Muscle of leg (tissue), 11 donors: ENCODE results near the gene CACNB4. TPM values are rescaled to one million over a fixed set of nuclear protein-coding genes. Genes with fewer than 3 reads are reported as not detected.
"Not testable (repeated sequence)": the region's sequence is repeated elsewhere in the genome, so short reads cannot be mapped to it uniquely, and the experiment has no call there.

Experiments used
- DNase-seq: peaks from one replicate; pipeline ENCODE4 v3.0.0; 2013
- H3K27ac ChIP-seq: one replicate; pipeline ENCODE4 v1.5.1; 2013; ENCODE audit warnings: mild to moderate bottlenecking, low read length, control low read depth
- H3K27me3 ChIP-seq: one replicate; pipeline ENCODE4 v1.6.1; 2013; ENCODE audit warnings: low read length; ENCODE audit not compliant: control insufficient read depth, insufficient read depth
- H3K36me3 ChIP-seq: one replicate; pipeline ENCODE4 v1.6.1; 2013; ENCODE audit warnings: low read length; ENCODE audit not compliant: control insufficient read depth, insufficient read depth
- H3K4me1 ChIP-seq: one replicate; pipeline ENCODE4 v1.6.1; 2013; ENCODE audit warnings: low read length; ENCODE audit not compliant: control insufficient read depth, insufficient read depth
- H3K4me3 ChIP-seq: one replicate; pipeline ENCODE4 v1.5.1; 2013; ENCODE audit warnings: low read length, control low read depth
- H3K9me3 ChIP-seq: replicated peaks from 2 replicates; pipeline ENCODE4 v1.6.1; 2013; ENCODE audit warnings: low read depth, low read length; ENCODE audit not compliant: control insufficient read depth
- WGBS: methylation state at CpG from one replicate; pipeline ENCODE4 v1.1.5; 2013; ENCODE audit warnings: missing lambda C conversion rate; ENCODE audit not compliant: insufficient coverage; 5-methylcytosine and 5-hydroxymethylcytosine counted together
- polyA plus RNA-seq, 8 donors: library from polyadenylated mRNA; unstranded; fragments of 120-200 nt; gene quantifications; one replicate each; pipeline versions ENCODE4 v1.2.1 to v1.2.3, GENCODE V29; 2013; ENCODE audit warnings: inconsistent platforms in 1 of 8, low replicate concordance in 1 of 8; ENCODE audit not compliant: insufficient read length in 8 of 8, insufficient read depth in 1 of 8
- total RNA-seq: library from RNA; stranded (reverse); fragments of 120-200 nt; gene quantifications from one replicate; pipeline ENCODE4 v1.2.4, GENCODE V29; 2013

CACNB4 gene
- total and polyA plus RNA-seq, 9 donors, result 3.1 to 7.2 (median 4.3) TPM

DNA sequence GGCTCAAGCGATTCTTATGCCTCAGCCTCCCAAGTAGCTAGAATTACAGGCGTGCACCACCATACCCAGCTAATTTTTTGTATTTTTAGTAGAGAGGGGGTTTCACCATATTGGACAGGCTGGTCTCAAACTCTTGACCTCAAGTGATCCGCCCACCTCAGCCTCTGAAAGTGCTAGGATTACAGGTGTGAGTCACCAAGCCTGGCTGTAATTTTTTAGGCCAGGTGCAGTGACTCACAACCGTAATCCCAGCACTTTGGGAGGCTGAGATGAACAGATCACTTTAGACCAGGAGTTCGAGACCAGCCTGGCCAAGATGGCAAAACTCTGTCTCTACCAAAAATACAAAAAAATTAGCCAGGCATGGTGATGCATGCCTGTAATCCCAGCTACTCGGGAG is 304.4 kb downstream of the CACNB4 start:
- H3K36me3 ChIP-seq, result not testable (repeated sequence)

DNA sequence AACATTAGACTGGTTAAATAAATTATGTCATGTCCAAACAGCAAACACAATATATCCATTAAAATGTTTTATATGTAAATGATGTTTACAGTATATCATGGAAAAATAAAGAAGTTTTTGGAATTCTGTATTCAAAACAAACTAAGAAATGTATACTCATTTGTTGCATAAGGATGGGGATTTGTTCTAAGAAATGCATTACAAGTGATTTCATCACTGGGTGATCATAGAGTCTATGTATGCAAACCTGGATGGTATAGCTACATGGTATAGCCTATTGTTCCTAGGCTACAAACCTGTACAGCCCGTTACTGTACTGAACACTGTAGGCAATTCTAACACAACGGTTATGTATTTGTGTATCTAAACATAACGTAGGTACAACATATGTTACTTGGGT is 305.7 kb downstream of the CACNB4 start:
- Histone ChIP-seq H3K4me1 (no peaks in the 10 kb centered on the region), H3K36me3 (no peaks in the 10 kb centered on the region), H3K9me3 (no peaks in the 10 kb centered on the region), H3K27me3 (no peaks in the 10 kb centered on the region), H3K27ac (no peak overlapping the region), H3K4me3 (no peak overlapping the region)
- DNase-seq, result no peak
- no CpG with 5 or more reads among the region's 3 CpGs for WGBS

More for the DNA sequence above, 304.4 kb downstream of the CACNB4 start:
- not testable (repeated sequence) for H3K9me3 ChIP-seq, H3K27ac ChIP-seq, H3K4me1 ChIP-seq, H3K27me3 ChIP-seq, DNase-seq, H3K4me3 ChIP-seq
- WGBS, result 100% methylated on average over 2 of the region's 6 CpGs

DNA sequence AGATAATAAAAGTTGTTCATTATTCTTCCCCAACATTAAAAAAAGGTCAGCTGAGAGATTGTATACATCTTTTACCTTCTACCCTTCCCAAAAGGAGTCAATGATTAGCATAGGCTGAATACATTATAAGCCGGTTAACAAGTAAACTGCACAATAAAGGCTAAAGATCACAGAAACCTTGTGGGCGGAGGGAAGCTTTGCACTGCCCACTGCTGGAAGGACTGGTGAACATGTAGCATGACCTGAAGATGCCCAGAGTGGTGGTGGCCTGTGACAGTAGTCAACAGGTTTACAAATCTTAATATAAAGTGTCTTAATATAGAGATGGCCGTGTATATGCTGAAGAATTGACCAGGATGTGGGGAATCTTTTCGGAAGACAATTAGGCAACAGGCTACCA is 306.3 kb downstream of the CACNB4 start:
- no peaks in the 10 kb centered on the region for H3K36me3 ChIP-seq
- H3K27ac ChIP-seq, result no peak overlapping the region

DNA sequence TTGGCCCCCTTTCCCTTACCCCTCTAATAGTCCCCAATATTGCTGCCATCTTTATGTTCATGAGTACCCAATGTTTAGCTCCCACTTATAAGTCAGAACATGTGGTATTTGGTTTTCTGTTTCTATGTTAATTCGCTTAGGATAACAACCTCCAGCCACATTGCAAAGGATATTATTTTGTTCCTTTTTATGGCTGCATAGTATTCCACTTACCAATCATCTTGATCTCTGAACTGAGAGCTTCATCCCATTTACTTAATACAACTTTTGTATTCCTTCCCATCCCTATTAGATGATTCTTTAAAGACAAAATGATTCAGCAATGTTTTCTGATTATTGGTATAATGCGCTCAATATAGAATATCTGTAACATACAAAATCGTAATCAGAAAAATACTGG is 307.3 kb downstream of the CACNB4 start:
- Histone ChIP-seq H3K27me3 (no peaks in the 10 kb centered on the region), H3K4me1 (no peaks in the 10 kb centered on the region), H3K27ac (no peak overlapping the region), H3K36me3 (no peaks in the 10 kb centered on the region), H3K9me3 (no peaks in the 10 kb centered on the region), H3K4me3 (no peak overlapping the region)
- no peak for DNase-seq
- no CpG with 5 or more reads among the region's 3 CpGs for WGBS

More for the DNA sequence above, 306.3 kb downstream of the CACNB4 start:
- WGBS, result 100% methylated on average over 1 of the region's 4 CpGs
- no peaks in the 10 kb centered on the region for H3K9me3 ChIP-seq
- H3K4me1 ChIP-seq, result no peaks in the 10 kb centered on the region
- no peak for DNase-seq
- H3K4me3 ChIP-seq, result no peak overlapping the region
- H3K27me3 ChIP-seq, result no peaks in the 10 kb centered on the region

DNA sequence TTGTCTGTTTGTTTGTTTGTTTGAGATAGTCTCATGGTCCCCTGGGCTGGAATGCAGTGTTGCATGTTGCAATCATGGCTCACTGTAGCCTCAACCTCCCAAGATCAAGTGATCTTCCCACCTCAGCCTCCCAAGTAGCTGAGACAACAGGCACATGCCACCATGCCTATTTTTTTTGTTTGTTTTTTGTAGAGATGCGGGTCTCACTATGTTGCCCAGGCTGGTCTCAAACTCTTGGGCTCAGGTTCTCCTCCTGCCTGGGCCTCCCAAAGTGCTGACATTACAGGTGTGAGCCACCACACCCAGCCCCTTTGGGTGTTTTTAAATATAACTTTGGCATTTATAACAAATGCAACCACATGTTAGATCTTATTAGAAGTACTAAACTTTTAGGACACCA is 308.2 kb downstream of the CACNB4 start:
- H3K4me3 ChIP-seq, result no peak overlapping the region
- H3K27me3 ChIP-seq, result no peaks in the 10 kb centered on the region
- H3K36me3 ChIP-seq, result no peaks in the 10 kb centered on the region
- no peak for DNase-seq
- no peak overlapping the region for H3K27ac ChIP-seq
- H3K9me3 ChIP-seq, result no peaks in the 10 kb centered on the region
- no peaks in the 10 kb centered on the region for H3K4me1 ChIP-seq
- WGBS, result no CpG with 5 or more reads among the region's 1 CpG

DNA sequence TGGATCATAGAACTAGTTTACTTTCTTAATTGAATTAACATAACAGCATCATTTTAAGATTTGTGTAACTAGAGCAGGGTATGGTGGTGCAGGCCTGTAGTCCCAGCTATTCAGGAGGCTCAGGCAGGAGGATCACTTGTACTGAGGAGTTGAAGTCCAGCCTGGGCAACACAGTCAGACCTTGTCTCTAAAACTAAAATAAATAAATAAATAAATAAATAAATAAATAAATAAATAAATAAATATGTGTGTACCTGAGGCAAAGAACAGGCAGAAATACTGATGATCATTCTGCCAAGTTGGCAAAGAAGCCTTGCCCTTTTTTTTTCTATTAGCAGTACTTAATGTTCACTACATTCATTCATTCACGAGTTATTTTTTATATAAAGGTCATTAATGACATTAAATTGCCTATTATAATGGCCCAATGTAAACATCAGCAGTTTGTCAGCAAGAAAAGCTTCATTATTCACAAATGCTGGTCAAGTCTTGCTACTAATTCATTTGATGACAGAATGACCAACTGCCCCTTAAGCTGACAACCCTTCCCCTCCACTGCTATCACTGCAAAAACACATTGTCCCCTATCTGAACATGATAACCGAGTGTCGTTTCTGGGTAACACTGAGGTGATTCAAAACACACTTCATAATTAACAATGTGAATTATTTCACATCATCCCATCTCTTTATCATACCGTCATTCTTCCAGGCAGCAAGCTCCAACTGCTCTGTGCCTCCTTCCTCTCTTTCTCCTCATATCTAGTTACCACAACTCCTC is 309.6 kb downstream of the CACNB4 start:
- 89% methylated on average over 3 of the region's 4 CpGs for WGBS
- no peak overlapping the region for H3K27ac ChIP-seq
- H3K9me3 ChIP-seq, result no peaks in the 10 kb centered on the region
- no peaks in the 10 kb centered on the region for H3K27me3 ChIP-seq
- no peak for DNase-seq
- no peaks in the 10 kb centered on the region for H3K4me1 ChIP-seq
- H3K36me3 ChIP-seq, result peaks cover 6% of the 10 kb centered on the region
- H3K4me3 ChIP-seq, result no peak overlapping the region

DNA sequence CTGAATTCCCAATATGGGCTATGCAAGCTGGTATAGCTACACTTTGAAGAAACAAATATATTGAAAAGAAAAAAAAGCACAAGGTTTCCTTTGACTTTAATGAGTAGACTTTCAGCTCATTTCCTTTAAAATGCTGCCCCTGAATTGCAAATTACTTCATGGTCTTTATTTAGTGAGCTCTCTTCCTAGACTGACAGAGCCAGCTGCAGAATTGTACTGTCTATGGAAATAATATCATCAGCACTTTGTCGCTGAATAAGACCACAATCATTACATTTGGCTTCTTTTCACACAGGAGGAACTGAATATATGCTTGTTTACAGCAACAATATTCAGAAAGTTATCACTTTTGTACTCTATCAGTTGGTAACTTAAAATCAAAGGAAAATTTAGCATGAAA is 312.4 kb downstream of the CACNB4 start:
- Histone ChIP-seq H3K9me3 (no peaks in the 10 kb centered on the region), H3K27me3 (no peaks in the 10 kb centered on the region), H3K36me3 (peaks cover 10% of the 10 kb centered on the region), H3K4me3 (no peak overlapping the region), H3K4me1 (no peaks in the 10 kb centered on the region), H3K27ac (peak overlapping the region; percentile 71)
- DNase-seq, result peak; percentile 87
- WGBS, result no CpG with 5 or more reads among the region's 1 CpG

DNA sequence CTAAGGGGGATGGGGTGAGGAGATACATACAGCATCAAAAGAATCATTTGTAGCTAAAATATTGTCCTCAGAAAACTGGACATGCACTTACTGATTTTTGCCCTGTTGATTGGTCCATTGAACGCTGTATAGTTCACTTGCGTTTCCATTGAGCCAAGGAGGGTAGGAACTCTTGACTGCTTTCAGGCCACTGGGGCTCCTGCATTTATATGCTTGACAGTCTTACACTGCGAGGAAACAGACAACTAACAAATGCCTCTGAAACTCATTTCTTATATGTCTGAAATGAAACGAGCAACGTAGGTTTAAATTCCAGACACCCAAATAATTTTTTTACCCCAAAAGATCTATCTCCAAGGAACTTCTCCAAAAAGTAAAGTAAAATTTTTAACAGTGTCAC is 312.8 kb downstream of the CACNB4 start:
- DNase-seq, result no peak
- Histone ChIP-seq H3K36me3 (peaks cover 14% of the 10 kb centered on the region), H3K27me3 (no peaks in the 10 kb centered on the region), H3K27ac (peak overlapping the region; percentile 71), H3K4me3 (no peak overlapping the region), H3K4me1 (no peaks in the 10 kb centered on the region), H3K9me3 (no peaks in the 10 kb centered on the region)
- 76% methylated on average over 3 of the region's 5 CpGs for WGBS

DNA sequence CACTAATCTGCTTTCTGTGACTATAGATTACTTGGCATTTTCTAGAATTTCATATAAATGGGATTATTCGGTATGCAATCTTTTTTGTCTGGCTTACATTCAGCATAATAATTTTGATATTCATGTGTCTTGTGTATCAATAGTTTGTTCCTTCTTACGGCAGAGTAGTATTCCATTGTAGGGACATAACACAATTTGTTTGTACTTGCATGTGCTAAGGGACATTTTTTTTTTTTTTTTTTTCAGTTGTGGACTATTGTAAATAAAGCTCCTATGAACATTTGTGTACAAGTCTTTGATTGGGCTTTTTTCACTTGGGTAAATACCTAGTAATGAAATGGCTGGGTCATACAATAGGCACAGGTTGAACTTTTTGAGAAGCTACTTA is 315.7 kb downstream of the CACNB4 start:
- no peak for DNase-seq
- Histone ChIP-seq H3K4me3 (no peak overlapping the region), H3K4me1 (no peaks in the 10 kb centered on the region), H3K27me3 (no peaks in the 10 kb centered on the region), H3K36me3 (peaks cover 15% of the 10 kb centered on the region), H3K9me3 (no peaks in the 10 kb centered on the region), H3K27ac (no peak overlapping the region)
- WGBS, result no CpG with 5 or more reads among the region's 2 CpGs
